Heart left ventricle (tissue), 16 donors: Measurements from ENCODE around the gene RNF208. TPM values are rescaled to one million over a fixed set of nuclear protein-coding genes. Genes with fewer than 3 reads are reported as not detected.
A peak's percentile ranks its signal among the peaks of the same experiment; 100 is the strongest.

ENCODE experiments used
- ATAC-seq, 4 donors: fragments of 200-7000 bp; cut with Tn5 transposase; one replicate each; pipeline ENCODE4 v1.9.1; 2020 to 2022; ENCODE audit warnings: moderate library complexity in 4 of 4, mild to moderate bottlenecking in 3 of 4, moderate number of reproducible peaks in 1 of 4
- DNase-seq, 5 donors: peaks; one replicate each; pipeline ENCODE4 v3.0.0-alpha.2; 2020
- H3K27ac ChIP-seq, 12 donors: fragments of 200-600 bp; sonication (generic) in 4 of 12; one replicate each; pipeline versions ENCODE4 v1.5.0 to v1.8.0; 2016 to 2022; ENCODE audit warnings: mild to moderate bottlenecking in 2 of 12
- H3K27me3 ChIP-seq, 9 donors: fragments of 200-600 bp; sonication (generic) in 2 of 9; one replicate each; pipeline versions ENCODE4 v1.5.1 to v1.8.0; 2016 to 2022; ENCODE audit warnings: mild to moderate bottlenecking in 3 of 9
- H3K36me3 ChIP-seq, 9 donors: fragments of 200-600 bp; sonication (generic) in 2 of 9; one replicate each; pipeline versions ENCODE4 v1.5.0 to v1.8.0; 2018 to 2022; ENCODE audit warnings: mild to moderate bottlenecking in 2 of 9
- H3K4me1 ChIP-seq, 12 donors: fragments of 200-600 bp; sonication (generic) in 4 of 12; one replicate each; pipeline versions ENCODE4 v1.5.0 to v1.8.0; 2016 to 2022; ENCODE audit warnings: mild to moderate bottlenecking in 3 of 12
- H3K4me3 ChIP-seq, 12 donors: fragments of 200-600 bp; sonication (generic) in 4 of 12; one replicate each; pipeline versions ENCODE4 v1.5.0 to v1.8.0; 2017 to 2022; ENCODE audit warnings: mild to moderate bottlenecking in 9 of 12, moderate library complexity in 4 of 12
- H3K9me3 ChIP-seq, 12 donors: fragments of 200-600 bp; sonication (generic) in 4 of 12; one replicate each; pipeline versions ENCODE4 v1.5.0 to v1.8.0; 2016 to 2022; ENCODE audit warnings: mild to moderate bottlenecking in 1 of 12
- POLR2A ChIP-seq, 2 donors: fragments of 450-650 bp; IDR thresholded peaks; one replicate each; pipeline ENCODE4 v1.6.1; 2017; ENCODE audit warnings: antibody characterized with exemption in 2 of 2, mild to moderate bottlenecking in 2 of 2, moderate library complexity in 2 of 2
- WGBS, 4 donors: extraction: QIAGEN DNeasy Blood & Tissue Kit in 2 of 4; methylation state at CpG; one replicate each; pipeline versions ENCODE4 v1.1.5 to v1.1.7; 2013 to 2018; 5-methylcytosine and 5-hydroxymethylcytosine counted together
- intact Hi-C, 10 donors: fragments of 100-400 bp; cut with DNase I; formaldehyde crosslinking; loops; one replicate each; pipeline versions ENCODE4 v1.11.1 to v1.14.2; 2022
- polyA plus RNA-seq, 2 donors: library from polyadenylated mRNA; stranded (reverse); fragments of 200-250 nt; gene quantifications; one replicate each; pipeline ENCODE4 v1.2.3, GENCODE V29; 2013
- total RNA-seq, 9 donors: library from RNA; depleted of rRNA in 2 of 9; stranded (reverse); fragments of >200 nt in 2 of 9; fragmentation: NEBNext Ultra II Directional in 3 of 9; extraction: Animal tissue kit (Norgen Biotek cat#: 25700) in 3 of 9; gene quantifications; one replicate each; pipeline versions ENCODE4 v1.1.0 to v1.2.4, GENCODE V29; 2016 to 2023
- TF ChIP-seq, protein P1 (sequence below), 12 donors: fragments of 200-600 bp; sonication (generic) in 4 of 12; IDR thresholded peaks; one replicate each; pipeline versions ENCODE4 v1.5.0 to v1.8.0; 2018 to 2022; ENCODE audit warnings: antibody characterized with exemption in 12 of 12, mild to moderate bottlenecking in 5 of 12
- donor health status: ischemic (EF 13 %, LVEDD 7.1; RV severe dilation, severe dysfunction).
- donor health status: healthy with polysubstance abuse.
- donor health status: DM: no; HTN: yes; CAD: no.
- donor health status: DM: no; HTN: no; CAD: no.
- donor health status: ischemic (EF 25% LVEDD 6.9; RV normal size, moderate dysfunction).
- donor health status: ischemic (EF 25% LVEDD 5.7; RV mildly dilated, moderate dysfunction).
- donor health status: healthy.
- donor health status: DM: yes; HTN: yes; CAD: no.
- donor health status: ischemic (EF 35%, LVEDD 5.7; RV mildly dilated, moderate dysfunction).
- donor health status: nonischemic (EF 11% LVEDD 7.7; RV severe dilation, severe dysfunction).
- donor health status: DM: yes; HTN: yes; CAD: no.
- donor health status: PGD.
- donor health status: ischemic (EF 29% LVEDD 5.4; RV normal size, mild dysfunction).
- donor health status: nonischemic (EF 23%, LVEDD 6.1; RV moderate dilation, normal function).

RNF208 gene
- total and polyA plus RNA-seq, 11 donors: 6.9 to 72.7 (median 22.5) TPM

DNA sequence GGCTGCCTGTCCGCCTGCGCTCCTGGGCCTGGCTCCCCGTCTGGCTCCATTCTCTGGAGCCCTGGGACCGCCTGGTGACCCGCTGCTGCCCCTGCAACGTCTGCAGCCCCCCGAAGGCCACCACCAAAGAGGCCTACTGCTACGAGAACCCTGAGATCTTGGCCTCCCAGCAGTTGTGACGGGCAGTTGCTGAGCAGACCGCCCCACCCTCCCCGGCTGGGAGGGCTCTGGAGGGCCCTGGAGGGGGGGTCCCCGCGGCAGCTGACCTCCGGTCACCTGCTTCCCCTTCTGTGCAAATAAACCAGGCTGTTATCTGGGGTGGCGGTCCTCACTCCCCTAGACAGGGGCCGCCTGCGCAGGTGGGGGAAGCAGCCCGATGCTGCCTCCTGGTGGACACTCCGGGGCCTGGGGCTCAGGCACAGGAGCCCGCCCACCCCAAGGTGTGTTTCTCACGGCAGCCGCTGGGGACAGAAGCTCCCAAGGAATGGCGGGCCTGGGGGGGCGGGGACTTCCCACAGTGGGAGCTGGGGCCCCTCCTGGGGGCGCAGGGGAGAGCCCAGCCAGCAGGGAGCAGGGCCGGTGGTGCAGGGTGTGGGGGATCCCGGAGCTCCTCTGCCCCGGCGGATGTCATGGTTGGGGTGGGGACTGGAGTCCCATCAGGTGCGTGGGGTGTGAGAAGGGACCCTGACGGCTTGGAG lies 14.3 kb upstream of the RNF208 start:
- peaks cover 0 to 50% (median 27%) of the 10 kb centered on the region in 12 donors for H3K4me1 ChIP-seq
- ATAC-seq (peak; percentile 21 to 54 (median 43)), DNase-seq (peak; percentile 84 to 94 (median 87))
- H3K27ac ChIP-seq: peak overlapping the region in 1 of 12 donors; percentile 37
- TF ChIP-seq POLR2A (IDR thresholded peaks at IDR 0.05): peak in 1 of 2 donors; percentile 18
- TF ChIP-seq, protein P1, sequence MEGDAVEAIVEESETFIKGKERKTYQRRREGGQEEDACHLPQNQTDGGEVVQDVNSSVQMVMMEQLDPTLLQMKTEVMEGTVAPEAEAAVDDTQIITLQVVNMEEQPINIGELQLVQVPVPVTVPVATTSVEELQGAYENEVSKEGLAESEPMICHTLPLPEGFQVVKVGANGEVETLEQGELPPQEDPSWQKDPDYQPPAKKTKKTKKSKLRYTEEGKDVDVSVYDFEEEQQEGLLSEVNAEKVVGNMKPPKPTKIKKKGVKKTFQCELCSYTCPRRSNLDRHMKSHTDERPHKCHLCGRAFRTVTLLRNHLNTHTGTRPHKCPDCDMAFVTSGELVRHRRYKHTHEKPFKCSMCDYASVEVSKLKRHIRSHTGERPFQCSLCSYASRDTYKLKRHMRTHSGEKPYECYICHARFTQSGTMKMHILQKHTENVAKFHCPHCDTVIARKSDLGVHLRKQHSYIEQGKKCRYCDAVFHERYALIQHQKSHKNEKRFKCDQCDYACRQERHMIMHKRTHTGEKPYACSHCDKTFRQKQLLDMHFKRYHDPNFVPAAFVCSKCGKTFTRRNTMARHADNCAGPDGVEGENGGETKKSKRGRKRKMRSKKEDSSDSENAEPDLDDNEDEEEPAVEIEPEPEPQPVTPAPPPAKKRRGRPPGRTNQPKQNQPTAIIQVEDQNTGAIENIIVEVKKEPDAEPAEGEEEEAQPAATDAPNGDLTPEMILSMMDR (IDR thresholded peaks at IDR 0.05): peak; percentile 91 to 100 (median 98)
- WGBS, 4 donors: 10 to 17% (median 14%) methylated on average over 10 to 31 of the region's 31 CpGs
- intact Hi-C loops: loop anchor here in 2 of 10 donors (5.0 to 10.0 kb wide), 2 partner anchors 119 to 452 kb away; no protein-coding TSS in a partner anchor
- peak overlapping the region in 10 of 12 donors; percentile 4 to 41 (median 32) for H3K4me3 ChIP-seq
- H3K9me3 ChIP-seq: no peaks in the 10 kb centered on the region
- no peaks in the 10 kb centered on the region for H3K36me3 ChIP-seq
- H3K27me3 ChIP-seq: peaks cover 0 to 21% (median 13%) of the 10 kb centered on the region in 9 donors

DNA sequence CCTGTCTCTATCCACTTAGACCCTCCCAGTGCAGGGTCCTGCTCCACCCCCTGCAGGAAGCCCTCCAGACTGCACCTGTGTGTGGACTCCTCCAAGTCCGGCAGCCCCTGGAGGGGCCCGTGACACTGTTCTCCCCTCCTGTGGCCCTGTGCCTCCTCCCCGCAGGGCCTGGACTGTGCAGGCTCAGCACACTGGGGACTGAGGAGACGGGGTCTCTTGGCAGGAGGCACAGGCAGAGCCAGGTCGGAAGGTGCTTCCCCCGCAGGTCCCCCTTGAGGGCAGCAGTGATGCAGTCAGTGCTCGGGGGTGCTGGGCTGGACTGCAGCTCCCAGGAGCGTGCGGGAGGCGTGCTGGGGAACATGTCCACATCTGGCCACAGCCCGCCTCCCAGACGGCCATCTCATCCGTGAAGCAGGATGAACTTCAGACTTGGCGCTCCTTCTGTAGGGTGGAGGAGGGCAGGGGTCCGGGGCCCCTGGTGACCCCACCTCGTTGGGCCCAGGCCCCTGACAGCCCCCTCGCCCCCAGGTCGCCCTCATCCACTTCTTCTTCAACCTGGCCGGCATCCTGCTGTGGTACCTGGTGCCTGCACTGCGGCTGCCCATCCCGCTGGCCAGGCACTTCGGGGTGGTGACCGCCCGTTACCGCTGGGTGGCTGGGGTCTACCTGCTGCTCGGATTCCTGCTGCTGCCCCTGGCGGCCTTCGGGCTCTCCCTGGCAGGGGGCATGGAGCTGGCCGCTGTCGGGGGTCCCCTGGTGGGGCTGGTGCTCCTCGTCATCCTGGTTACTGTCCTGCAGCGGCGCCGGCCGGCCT lies 13.6 kb upstream of the RNF208 start:
- H3K36me3 ChIP-seq: no peaks in the 10 kb centered on the region
- peaks cover 0 to 50% (median 27%) of the 10 kb centered on the region in 12 donors for H3K4me1 ChIP-seq
- intact Hi-C loops: loop anchor here in 2 of 10 donors (5.0 to 10.0 kb wide), 2 partner anchors 118 to 451 kb away; no protein-coding TSS in a partner anchor
- H3K27ac ChIP-seq: no peak overlapping the region
- no peak for ATAC-seq
- no peak for TF ChIP-seq POLR2A (IDR thresholded peaks at IDR 0.05)
- TF ChIP-seq, protein P1 (IDR thresholded peaks at IDR 0.05): no peak
- no peaks in the 10 kb centered on the region for H3K9me3 ChIP-seq
- no peak for DNase-seq
- peaks cover 0 to 29% (median 19%) of the 10 kb centered on the region in 9 donors for H3K27me3 ChIP-seq
- WGBS, 4 donors: 67 to 84% (median 70%) methylated on average over 25 to 35 of the region's 35 CpGs
- peak overlapping the region in 10 of 12 donors; percentile 4 to 41 (median 32) for H3K4me3 ChIP-seq

DNA sequence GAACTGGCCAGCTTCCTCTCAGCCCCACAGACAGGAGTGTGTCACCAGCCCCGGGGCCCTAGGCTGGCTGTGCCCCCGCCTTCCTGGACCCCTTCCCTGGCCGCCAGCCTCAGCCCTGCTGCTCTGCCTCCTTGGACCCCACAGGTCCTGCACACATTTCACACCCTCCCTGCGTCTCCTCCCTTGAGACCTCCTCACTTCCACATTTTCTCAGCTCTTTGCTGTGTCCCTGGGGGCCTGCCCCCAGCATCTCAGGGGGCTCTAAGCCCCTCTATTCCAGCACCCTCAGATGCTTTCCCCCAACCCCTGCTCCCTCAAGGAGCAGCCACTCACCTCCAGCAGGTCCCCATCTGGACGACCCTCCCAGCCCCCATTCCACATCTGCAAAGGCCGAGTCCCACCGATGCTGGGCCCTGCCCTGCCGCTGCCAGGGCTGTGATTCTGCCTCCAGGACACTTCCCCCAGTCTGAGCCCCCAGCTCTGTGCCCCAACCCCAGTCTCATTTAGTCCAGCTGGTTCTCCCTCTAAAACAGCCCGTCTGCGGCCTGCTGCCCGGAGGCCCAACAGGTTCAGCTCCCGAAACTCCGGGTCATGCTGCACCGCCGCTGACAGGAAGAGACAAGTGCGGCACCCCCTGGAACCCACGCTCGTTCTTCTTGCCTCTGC lies 12.9 kb upstream of the RNF208 start:
- no peak for TF ChIP-seq POLR2A (IDR thresholded peaks at IDR 0.05)
- no peak overlapping the region for H3K27ac ChIP-seq
- no peaks in the 10 kb centered on the region for H3K36me3 ChIP-seq
- H3K27me3 ChIP-seq: peaks cover 4 to 36% (median 27%) of the 10 kb centered on the region in 9 donors
- no peak overlapping the region for H3K4me3 ChIP-seq
- DNase-seq: no peak
- WGBS, 4 donors: 72 to 81% (median 79%) methylated on average over 16 to 18 of the region's 18 CpGs
- no peak for ATAC-seq
- peaks cover 0 to 42% (median 24%) of the 10 kb centered on the region in 12 donors for H3K4me1 ChIP-seq
- intact Hi-C loops: loop anchor here in 2 of 10 donors (5.0 to 10.0 kb wide), 2 partner anchors 118 to 450 kb away; no protein-coding TSS in a partner anchor
- H3K9me3 ChIP-seq: no peaks in the 10 kb centered on the region

DNA sequence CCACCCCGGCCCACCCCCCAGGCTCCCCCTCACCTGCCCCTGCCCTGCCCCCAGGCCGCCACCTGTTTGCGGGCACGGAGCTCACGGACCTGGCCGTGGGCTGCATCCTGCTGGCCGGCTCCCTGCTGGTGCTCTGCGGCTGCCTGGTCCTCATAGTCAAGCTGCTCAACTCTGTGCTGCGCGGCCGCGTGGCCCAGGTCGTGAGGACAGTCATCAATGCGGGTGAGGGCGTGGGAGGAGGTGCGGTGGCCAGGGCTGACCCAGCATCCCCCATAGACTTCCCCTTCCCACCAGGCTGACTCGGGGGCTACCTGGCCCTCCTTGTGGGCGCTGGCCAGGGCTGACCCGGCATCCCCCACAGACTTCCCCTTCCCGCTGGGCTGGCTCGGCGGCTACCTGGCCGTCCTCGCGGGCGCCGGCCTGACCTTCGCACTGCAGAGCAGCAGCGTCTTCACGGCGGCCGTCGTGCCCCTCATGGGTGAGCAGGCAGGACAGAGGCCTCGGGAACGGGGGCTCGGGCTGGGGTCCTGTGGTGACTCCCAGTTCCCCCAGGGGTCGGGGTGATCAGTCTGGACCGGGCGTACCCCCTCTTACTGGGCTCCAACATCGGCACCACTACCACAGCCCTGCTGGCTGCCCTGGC lies 12.1 kb upstream of the RNF208 start:
- no peak overlapping the region for H3K4me3 ChIP-seq
- no peak for DNase-seq
- intact Hi-C loops: loop anchor here in 1 of 10 donors (10.0 kb wide), 1 partner anchor 449 kb away; no protein-coding TSS in a partner anchor
- H3K27ac ChIP-seq: no peak overlapping the region
- 60 to 73% (median 65%) methylated on average over 17 to 40 of the region's 40 CpGs for whole genome bisulfite sequencing, 4 donors
- no peaks in the 10 kb centered on the region for H3K9me3 ChIP-seq
- no peak for ATAC-seq
- TF ChIP-seq POLR2A (IDR thresholded peaks at IDR 0.05): no peak
- TF ChIP-seq, protein P1 (IDR thresholded peaks at IDR 0.05): no peak
- peaks cover 7 to 43% (median 31%) of the 10 kb centered on the region in 9 donors for H3K27me3 ChIP-seq
- no peaks in the 10 kb centered on the region for H3K36me3 ChIP-seq
- H3K4me1 ChIP-seq: peaks cover 0 to 35% (median 18%) of the 10 kb centered on the region in 12 donors
